ENCODE data around the gene UCK1. TPM values are rescaled to one million over a fixed set of nuclear protein-coding genes. Genes with fewer than 3 reads are reported as not detected.

The UCK1 gene
- total and polyA plus RNA-seq, 2 of the 13 experiments (the other 11 are each of a cell fraction or from before 2014, with no cell fraction given) = 11.0 to 24.1 TPM

DNA sequence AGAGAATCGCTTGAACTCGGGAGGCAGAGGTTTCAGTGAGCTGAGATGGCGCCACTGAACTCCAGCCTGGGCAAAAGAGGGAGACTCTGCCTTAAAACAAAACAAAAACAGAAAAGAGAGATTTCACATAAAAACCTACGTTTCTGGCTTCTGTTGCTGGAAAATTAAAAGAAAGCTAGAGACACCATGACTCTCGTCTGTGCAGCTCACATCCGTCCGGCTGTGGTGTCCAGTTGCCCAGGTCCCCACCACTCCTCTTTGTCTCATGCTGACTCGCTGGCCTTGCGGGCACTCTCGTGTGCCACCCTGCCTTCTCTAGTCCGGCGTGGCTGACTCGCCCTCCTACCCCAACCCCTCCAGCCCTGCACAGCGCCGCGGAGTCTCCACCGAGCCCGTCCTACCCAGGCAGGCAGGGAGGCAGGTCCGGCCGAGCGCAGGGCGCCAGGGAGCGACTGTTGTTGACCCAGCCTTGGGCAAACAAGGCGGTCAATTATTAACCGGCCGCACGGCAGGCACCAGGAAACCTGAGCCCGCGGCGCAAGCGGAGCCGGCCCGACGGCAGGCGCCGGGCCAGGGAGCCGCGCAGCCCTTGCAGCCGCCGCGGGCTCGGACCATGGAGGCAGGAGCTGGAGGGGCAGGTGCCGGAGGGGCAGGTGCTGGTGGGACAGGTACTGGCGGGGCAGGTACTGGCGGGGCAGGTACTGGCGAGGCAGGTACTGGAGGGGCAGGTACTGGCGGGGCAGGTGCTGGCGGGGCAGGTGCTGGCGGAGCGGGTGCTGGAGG lies 14.1 kb upstream of the UCK1 start, which contains the start of gene PRRT1B (continued):
- peak; percentile 71; the same call in 1 of the 2 replicates for TF ChIP-seq MIER2 (CRISPR knock-in tag; IDR thresholded peaks at IDR 0.05)
- TF ChIP-seq SRSF4 (IDR thresholded peaks at IDR 0.05; ENCODE audit: low read depth, low read length, poor library complexity, severe bottlenecking) = no peak
- TF ChIP-seq ZBTB43 (CRISPR knock-in tag; conservative IDR thresholded peaks at IDR 0.05) = no peak; the same call in 1 of the 2 replicates
- TF ChIP-seq, protein P1, sequence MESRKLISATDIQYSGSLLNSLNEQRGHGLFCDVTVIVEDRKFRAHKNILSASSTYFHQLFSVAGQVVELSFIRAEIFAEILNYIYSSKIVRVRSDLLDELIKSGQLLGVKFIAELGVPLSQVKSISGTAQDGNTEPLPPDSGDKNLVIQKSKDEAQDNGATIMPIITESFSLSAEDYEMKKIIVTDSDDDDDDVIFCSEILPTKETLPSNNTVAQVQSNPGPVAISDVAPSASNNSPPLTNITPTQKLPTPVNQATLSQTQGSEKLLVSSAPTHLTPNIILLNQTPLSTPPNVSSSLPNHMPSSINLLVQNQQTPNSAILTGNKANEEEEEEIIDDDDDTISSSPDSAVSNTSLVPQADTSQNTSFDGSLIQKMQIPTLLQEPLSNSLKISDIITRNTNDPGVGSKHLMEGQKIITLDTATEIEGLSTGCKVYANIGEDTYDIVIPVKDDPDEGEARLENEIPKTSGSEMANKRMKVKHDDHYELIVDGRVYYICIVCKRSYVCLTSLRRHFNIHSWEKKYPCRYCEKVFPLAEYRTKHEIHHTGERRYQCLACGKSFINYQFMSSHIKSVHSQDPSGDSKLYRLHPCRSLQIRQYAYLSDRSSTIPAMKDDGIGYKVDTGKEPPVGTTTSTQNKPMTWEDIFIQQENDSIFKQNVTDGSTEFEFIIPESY (CRISPR knock-in tag; IDR thresholded peaks at IDR 0.05) = no peak
- TF ChIP-seq GMEB1 (CRISPR knock-in tag; IDR thresholded peaks at IDR 0.05; ENCODE audit: borderline replicate concordance) = peak; percentile 35; the same call in 1 of the 2 replicates
- no peak for TF ChIP-seq NFYC (CRISPR knock-in tag; IDR thresholded peaks at IDR 0.05)
- no peak for TF ChIP-seq ZNF383 (CRISPR knock-in tag; IDR thresholded peaks at IDR 0.05; ENCODE audit: borderline replicate concordance)
- TF ChIP-seq ZSCAN29 (CRISPR knock-in tag; conservative IDR thresholded peaks at IDR 0.05) = peak; percentile 55; the same call in 1 of the 2 replicates
- no peak for TF ChIP-seq ZNF136 (CRISPR knock-in tag; IDR thresholded peaks at IDR 0.05; ENCODE audit: low read depth)
- 0 out of 2 replicates have a peak, but pooled peaks have one; percentile 31 for TF ChIP-seq HMG20B (CRISPR knock-in tag; conservative IDR thresholded peaks at IDR 0.05)
- TF ChIP-seq, protein P2, sequence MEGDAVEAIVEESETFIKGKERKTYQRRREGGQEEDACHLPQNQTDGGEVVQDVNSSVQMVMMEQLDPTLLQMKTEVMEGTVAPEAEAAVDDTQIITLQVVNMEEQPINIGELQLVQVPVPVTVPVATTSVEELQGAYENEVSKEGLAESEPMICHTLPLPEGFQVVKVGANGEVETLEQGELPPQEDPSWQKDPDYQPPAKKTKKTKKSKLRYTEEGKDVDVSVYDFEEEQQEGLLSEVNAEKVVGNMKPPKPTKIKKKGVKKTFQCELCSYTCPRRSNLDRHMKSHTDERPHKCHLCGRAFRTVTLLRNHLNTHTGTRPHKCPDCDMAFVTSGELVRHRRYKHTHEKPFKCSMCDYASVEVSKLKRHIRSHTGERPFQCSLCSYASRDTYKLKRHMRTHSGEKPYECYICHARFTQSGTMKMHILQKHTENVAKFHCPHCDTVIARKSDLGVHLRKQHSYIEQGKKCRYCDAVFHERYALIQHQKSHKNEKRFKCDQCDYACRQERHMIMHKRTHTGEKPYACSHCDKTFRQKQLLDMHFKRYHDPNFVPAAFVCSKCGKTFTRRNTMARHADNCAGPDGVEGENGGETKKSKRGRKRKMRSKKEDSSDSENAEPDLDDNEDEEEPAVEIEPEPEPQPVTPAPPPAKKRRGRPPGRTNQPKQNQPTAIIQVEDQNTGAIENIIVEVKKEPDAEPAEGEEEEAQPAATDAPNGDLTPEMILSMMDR (CRISPR knock-in tag; IDR thresholded peaks at IDR 0.05) = peak; percentile 54
- no peak for TF ChIP-seq RFX1 (IDR thresholded peaks at IDR 0.05)
- TF ChIP-seq MEF2D (CRISPR knock-in tag; IDR thresholded peaks at IDR 0.05) = peak; percentile 52; the same call in 1 of the 2 replicates
- TF ChIP-seq, protein P3, sequence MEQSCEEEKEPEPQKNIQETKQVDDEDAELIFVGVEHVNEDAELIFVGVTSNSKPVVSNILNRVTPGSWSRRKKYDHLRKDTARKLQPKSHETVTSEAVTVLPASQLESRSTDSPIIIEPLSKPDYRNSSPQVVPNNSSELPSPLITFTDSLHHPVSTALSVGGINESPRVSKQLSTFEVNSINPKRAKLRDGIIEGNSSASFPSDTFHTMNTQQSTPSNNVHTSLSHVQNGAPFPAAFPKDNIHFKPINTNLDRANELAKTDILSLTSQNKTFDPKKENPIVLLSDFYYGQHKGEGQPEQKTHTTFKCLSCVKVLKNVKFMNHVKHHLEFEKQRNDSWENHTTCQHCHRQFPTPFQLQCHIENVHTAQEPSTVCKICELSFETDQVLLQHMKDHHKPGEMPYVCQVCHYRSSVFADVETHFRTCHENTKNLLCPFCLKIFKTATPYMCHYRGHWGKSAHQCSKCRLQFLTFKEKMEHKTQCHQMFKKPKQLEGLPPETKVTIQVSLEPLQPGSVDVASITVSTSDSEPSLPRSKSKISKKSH (CRISPR knock-in tag; IDR thresholded peaks at IDR 0.05; ENCODE audit: borderline replicate concordance) = no peak
- no peak for TF ChIP-seq SNAI1 (CRISPR knock-in tag; IDR thresholded peaks at IDR 0.05; ENCODE audit: borderline replicate concordance)
- 0 out of 2 replicates have a peak, but pooled peaks have one; percentile 70 for TF ChIP-seq MTERF4 (CRISPR knock-in tag; IDR thresholded peaks at IDR 0.05)
- TF ChIP-seq, protein P4, sequence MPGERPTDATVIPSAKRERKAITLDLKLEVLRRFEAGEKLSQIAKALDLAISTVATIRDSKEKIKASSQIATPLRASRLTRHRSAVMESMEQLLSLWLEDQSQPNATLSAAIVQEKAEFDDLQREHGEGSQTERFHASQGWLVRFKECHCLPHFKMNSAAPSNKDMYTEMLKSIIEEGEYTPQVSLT (CRISPR knock-in tag; IDR thresholded peaks at IDR 0.05; ENCODE audit: borderline replicate concordance, low read depth) = no peak
- no peak for TF ChIP-seq RFX3 (CRISPR knock-in tag; IDR thresholded peaks at IDR 0.05)

Data from HepG2 (cell line).